Neuronal stem cell (in vitro differentiated cells): Measurements from ENCODE around the gene BMPER.

ENCODE experiments used
- DNase-seq: peaks from one replicate; pipeline ENCODE4 v3.0.0-alpha.2; 2013; ENCODE audit warnings: low spot score
- H2AFZ ChIP-seq: one replicate; pipeline ENCODE4 v1.6.1; 2013; ENCODE audit warnings: mild to moderate bottlenecking, low read length, inconsistent platforms
- H2AK5ac ChIP-seq: 2 replicates; pipeline ENCODE4 v1.6.1; 2013; ENCODE audit warnings: low read depth, mild to moderate bottlenecking, inconsistent platforms, low read length, moderate library complexity, mixed read lengths
- H2BK120ac ChIP-seq: 2 replicates; pipeline ENCODE4 v1.6.1; 2013; ENCODE audit warnings: low read depth, mild to moderate bottlenecking, inconsistent platforms, low read length, moderate library complexity, mixed read lengths
- H2BK12ac ChIP-seq: one replicate; pipeline ENCODE4 v1.6.1; 2013; ENCODE audit warnings: low read length, inconsistent platforms
- H2BK15ac ChIP-seq: 2 replicates; pipeline ENCODE4 v1.6.1; 2013; ENCODE audit warnings: mild to moderate bottlenecking, low read length, inconsistent platforms, mixed read lengths
- H2BK5ac ChIP-seq: one replicate; pipeline ENCODE4 v1.6.1; 2013; ENCODE audit warnings: inconsistent platforms, mild to moderate bottlenecking, low read length, moderate library complexity
- H3K14ac ChIP-seq: one replicate; pipeline ENCODE4 v1.6.1; 2013; ENCODE audit warnings: low read length, inconsistent platforms
- H3K18ac ChIP-seq: 2 replicates; pipeline ENCODE4 v1.6.1; 2013; ENCODE audit warnings: low read length, inconsistent platforms
- H3K23ac ChIP-seq: 2 replicates; pipeline ENCODE4 v1.6.1; 2013; ENCODE audit warnings: low read depth, mild to moderate bottlenecking, mixed read lengths, low read length, inconsistent platforms; ENCODE audit not compliant: poor library complexity
- H3K27ac ChIP-seq: replicated peaks from 3 replicates; pipeline ENCODE4 v1.5.1; 2013; ENCODE audit warnings: low read length, inconsistent platforms
- H3K27me3 ChIP-seq, 3 experiments: 2 replicates each; pipeline ENCODE4 v1.6.1; 2013; ENCODE audit warnings: low read length in 3 of 3, mild to moderate bottlenecking in 2 of 3, inconsistent platforms in 1 of 3, low read depth in 1 of 3, mixed read lengths in 1 of 3, moderate library complexity in 1 of 3; ENCODE audit not compliant: control insufficient read depth in 3 of 3, insufficient read depth in 3 of 3
- H3K36me3 ChIP-seq, 2 donors: replicated peaks in 1 of 2; 2 replicates each; pipeline ENCODE4 v1.6.1; 2013; ENCODE audit warnings: low read length in 2 of 2; ENCODE audit not compliant: control insufficient read depth in 2 of 2, insufficient read depth in 2 of 2
- H3K4ac ChIP-seq: 2 replicates; pipeline ENCODE4 v1.6.1; 2013; ENCODE audit warnings: inconsistent platforms, mild to moderate bottlenecking, low read length, moderate library complexity
- H3K4me1 ChIP-seq, 2 donors: 1 replicate in 1 of 2; 2 replicates in 1 of 2; pipeline ENCODE4 v1.6.1; 2013; ENCODE audit warnings: low read length in 2 of 2, low read depth in 1 of 2; ENCODE audit not compliant: control insufficient read depth in 2 of 2, insufficient read depth in 1 of 2
- H3K4me2 ChIP-seq: one replicate; pipeline ENCODE4 v1.6.1; 2013; ENCODE audit warnings: mild to moderate bottlenecking, low read length, inconsistent platforms; ENCODE audit not compliant: insufficient read depth, poor library complexity, severe bottlenecking
- H3K4me3 ChIP-seq, 2 donors: 2 replicates each; pipeline ENCODE4 v1.5.1; 2013; ENCODE audit warnings: low read length in 2 of 2, mild to moderate bottlenecking in 2 of 2, inconsistent platforms in 1 of 2, moderate library complexity in 1 of 2
- H3K79me1 ChIP-seq: one replicate; pipeline ENCODE4 v1.6.1; 2013; ENCODE audit warnings: low read depth, mild to moderate bottlenecking, inconsistent platforms, low read length, moderate library complexity
- H3K9ac ChIP-seq: one replicate; pipeline ENCODE4 v1.6.1; 2013; ENCODE audit warnings: mild to moderate bottlenecking, low read depth, low read length, inconsistent platforms; ENCODE audit not compliant: poor library complexity
- H3K9me3 ChIP-seq, 2 donors: replicated peaks in 1 of 2; 2 replicates each; pipeline versions ENCODE3 to v1.6.1; 2013; ENCODE audit warnings: low read length in 2 of 2, mild to moderate bottlenecking in 2 of 2, inconsistent platforms in 1 of 2, low read depth in 1 of 2, mixed read lengths in 1 of 2, moderate library complexity in 1 of 2; ENCODE audit not compliant: control insufficient read depth in 2 of 2, insufficient read depth in 1 of 2
- H4K8ac ChIP-seq: one replicate; pipeline ENCODE4 v1.6.1; 2013; ENCODE audit warnings: low read depth, mild to moderate bottlenecking, inconsistent platforms, low read length, moderate library complexity
- H4K91ac ChIP-seq: one replicate; pipeline ENCODE4 v1.6.1; 2013; ENCODE audit warnings: low read length, low read depth, mild to moderate bottlenecking, inconsistent platforms; ENCODE audit not compliant: poor library complexity
- WGBS, 2 donors: extraction: QIAGEN DNeasy Blood & Tissue Kit; methylation state at CpG; one replicate each; pipeline ENCODE4 v1.1.7; 2013; ENCODE audit warnings: missing lambda C conversion rate in 2 of 2, mixed read lengths in 1 of 2; ENCODE audit not compliant: insufficient read length in 2 of 2, insufficient replicate concordance in 1 of 2; ENCODE audit errors: extremely low coverage in 2 of 2; 5-methylcytosine and 5-hydroxymethylcytosine counted together

Gene BMPER

GRCh38 chr7:34128762-34129161, 223.4 kb downstream of the BMPER start:
- H2BK12ac ChIP-seq: no peak overlapping the region
- H3K23ac ChIP-seq: no peak overlapping the region
- no peaks in the 10 kb centered on the region for H3K36me3 ChIP-seq
- no peak overlapping the region for H4K8ac ChIP-seq
- no peak overlapping the region for H2BK15ac ChIP-seq
- H4K91ac ChIP-seq: no peak overlapping the region
- H2BK120ac ChIP-seq: no peak overlapping the region
- H2AK5ac ChIP-seq: no peak overlapping the region
- no peak for DNase-seq
- no peak overlapping the region for H3K4me3 ChIP-seq
- no peaks in the 10 kb centered on the region for H3K4me1 ChIP-seq
- H2BK5ac ChIP-seq: no peak overlapping the region
- H3K4me2 ChIP-seq: no peak overlapping the region
- WGBS, 2 donors: no CpG with 5 or more reads among the region's 5 CpGs
- no peak overlapping the region for H2AFZ ChIP-seq
- H3K18ac ChIP-seq: no peak overlapping the region
- no peak overlapping the region for H3K14ac ChIP-seq
- H3K27me3 ChIP-seq: no peaks in the 10 kb centered on the region
- no peak overlapping the region for H3K9ac ChIP-seq
- no peak overlapping the region for H3K4ac ChIP-seq
- H3K27ac ChIP-seq: no peak overlapping the region
- no peaks in the 10 kb centered on the region for H3K79me1 ChIP-seq
- peaks cover 0 to 2% of the 10 kb centered on the region in 2 donors for H3K9me3 ChIP-seq

GRCh38 chr7:34130558-34131295, 225.4 kb downstream of the BMPER start:
- H3K23ac ChIP-seq: no peak overlapping the region
- no peaks in the 10 kb centered on the region for H3K9me3 ChIP-seq
- H2BK12ac ChIP-seq: no peak overlapping the region
- no peak overlapping the region for H4K91ac ChIP-seq
- no peak overlapping the region for H3K4me3 ChIP-seq
- no peak overlapping the region for H3K14ac ChIP-seq
- H3K9ac ChIP-seq: no peak overlapping the region
- no peak overlapping the region for H4K8ac ChIP-seq
- H3K4me2 ChIP-seq: no peak overlapping the region
- H2AFZ ChIP-seq: no peak overlapping the region
- H3K27ac ChIP-seq: no peak overlapping the region
- no peaks in the 10 kb centered on the region for H3K27me3 ChIP-seq
- H3K18ac ChIP-seq: no peak overlapping the region
- H2BK120ac ChIP-seq: no peak overlapping the region
- no peaks in the 10 kb centered on the region for H3K79me1 ChIP-seq
- DNase-seq: no peak
- no peaks in the 10 kb centered on the region for H3K4me1 ChIP-seq
- no peak overlapping the region for H2BK15ac ChIP-seq
- H2AK5ac ChIP-seq: no peak overlapping the region
- no CpG with 5 or more reads among the region's 5 CpGs for WGBS, 2 donors
- no peak overlapping the region for H2BK5ac ChIP-seq
- no peaks in the 10 kb centered on the region for H3K36me3 ChIP-seq
- no peak overlapping the region for H3K4ac ChIP-seq

GRCh38 chr7:34131371-34131770, 226.0 kb downstream of the BMPER start:
- Histone ChIP-seq H3K14ac (no peak overlapping the region), H2BK120ac (no peak overlapping the region), H3K9ac (peak overlapping the region; percentile 24), H3K4ac (no peak overlapping the region), H3K27ac (no peak overlapping the region), H3K18ac (no peak overlapping the region), H2BK5ac (no peak overlapping the region), H3K9me3 (no peaks in the 10 kb centered on the region), H3K23ac (no peak overlapping the region), H3K4me3 (no peak overlapping the region), H4K91ac (no peak overlapping the region), H3K36me3 (no peaks in the 10 kb centered on the region), H2AK5ac (no peak overlapping the region), H3K4me2 (no peak overlapping the region), H2BK12ac (no peak overlapping the region), H2BK15ac (no peak overlapping the region), H2AFZ (no peak overlapping the region), H4K8ac (no peak overlapping the region), H3K79me1 (no peaks in the 10 kb centered on the region), H3K4me1 (peaks cover 0 to 5% of the 10 kb centered on the region in 2 donors), H3K27me3 (no peaks in the 10 kb centered on the region)
- no peak for DNase-seq
- no CpG with 5 or more reads among the region's 9 CpGs for WGBS, 2 donors

GRCh38 chr7:34133356-34133982, 228.1 kb downstream of the BMPER start:
- H3K27ac ChIP-seq: no peak overlapping the region

More at GRCh38 chr7:34133356-34133982, 228.1 kb downstream of the BMPER start:
- Histone ChIP-seq H3K9ac (no peak overlapping the region), H3K36me3 (no peaks in the 10 kb centered on the region), H3K4me3 (no peak overlapping the region), H3K23ac (no peak overlapping the region), H3K9me3 (no peaks in the 10 kb centered on the region), H3K4me2 (no peak overlapping the region), H2BK120ac (no peak overlapping the region), H2BK12ac (no peak overlapping the region), H2AK5ac (no peak overlapping the region), H3K27me3 (no peaks in the 10 kb centered on the region), H3K18ac (no peak overlapping the region), H4K8ac (no peak overlapping the region), H3K4ac (no peak overlapping the region), H3K79me1 (no peaks in the 10 kb centered on the region), H4K91ac (no peak overlapping the region), H2BK5ac (no peak overlapping the region), H3K4me1 (peaks cover 0 to 7% of the 10 kb centered on the region in 2 donors), H2BK15ac (no peak overlapping the region), H2AFZ (no peak overlapping the region), H3K14ac (no peak overlapping the region)
- 100% methylated on average over 1 of the region's 8 CpGs; no CpG with 5 or more reads in 1 of the 2 donors for WGBS, 2 donors
- DNase-seq: no peak
